Common myeloid progenitor, CD34-positive (primary cell): ENCODE results near the gene IFI27L2.

Source experiments
- CTCF ChIA-PET: fragments of 350-600 bp; sonication (Branson Sonifier 250); formaldehyde crosslinking; loops from one replicate; lab custom pipeline; 2021; ENCODE audit warnings: antibody characterized with exemption; lab: Charles Lee
- POLR2A ChIA-PET: fragments of 350-600 bp; sonication (Branson Sonifier 250); formaldehyde crosslinking; loops from one replicate; lab custom pipeline; 2021; ENCODE audit warnings: antibody characterized with exemption; lab: Charles Lee
- DNase-seq, 3 donors: peaks; one replicate each; pipeline versions ENCODE4 v3.0.0 to v3.0.0-alpha.2; 2013
- H3K27ac ChIP-seq, 2 experiments: 1 replicate in 1 of 2; 2 replicates in 1 of 2; pipeline ENCODE4 v1.7.0; 2013; ENCODE audit warnings: inconsistent platforms in 2 of 2, low read length in 2 of 2, mild to moderate bottlenecking in 2 of 2, low read depth in 1 of 2, moderate library complexity in 1 of 2; ENCODE audit not compliant: severe bottlenecking in 2 of 2, insufficient read depth in 1 of 2, poor library complexity in 1 of 2
- H3K27me3 ChIP-seq, 5 experiments: replicated peaks in 2 of 5; 1 replicate in 3 of 5; 2 replicates in 2 of 5; pipeline versions ENCODE4 v1.6.1 to v1.7.0; 2013; ENCODE audit warnings: low read length in 4 of 5, mild to moderate bottlenecking in 2 of 5, moderate library complexity in 2 of 5, inconsistent platforms in 1 of 5; ENCODE audit not compliant: insufficient read depth in 5 of 5, control insufficient read depth in 4 of 5
- H3K36me3 ChIP-seq, 4 experiments: 1 replicate in 2 of 4; 2 replicates in 2 of 4; pipeline versions ENCODE4 v1.6.1 to v1.7.0; 2013; ENCODE audit warnings: low read length in 3 of 4, control low read depth in 1 of 4, mild to moderate bottlenecking in 1 of 4; ENCODE audit not compliant: control insufficient read depth in 4 of 4, insufficient read depth in 4 of 4
- H3K4me1 ChIP-seq, 4 experiments: 1 replicate in 3 of 4; 2 replicates in 1 of 4; pipeline versions ENCODE4 v1.6.1 to v1.7.1; 2013; ENCODE audit warnings: low read length in 3 of 4, mild to moderate bottlenecking in 3 of 4, control low read depth in 1 of 4, inconsistent platforms in 1 of 4, moderate library complexity in 1 of 4; ENCODE audit not compliant: control insufficient read depth in 4 of 4, insufficient read depth in 4 of 4; ENCODE audit errors: control extremely low read depth in 1 of 4
- H3K4me3 ChIP-seq, 7 experiments: 1 replicate in 4 of 7; 2 replicates in 3 of 7; pipeline versions ENCODE4 v1.5.1 to v1.7.0; 2013; ENCODE audit warnings: mild to moderate bottlenecking in 7 of 7, low read length in 6 of 7, moderate library complexity in 6 of 7, inconsistent platforms in 2 of 7, low read depth in 2 of 7, control low read depth in 1 of 7; ENCODE audit not compliant: insufficient read depth in 4 of 7, control insufficient read depth in 1 of 7; ENCODE audit errors: extremely low read depth in 1 of 7
- H3K9me3 ChIP-seq, 5 experiments: 1 replicate in 4 of 5; 2 replicates in 1 of 5; pipeline versions ENCODE4 v1.6.1 to v1.7.1; 2013; ENCODE audit warnings: low read length in 4 of 5, mild to moderate bottlenecking in 2 of 5, inconsistent platforms in 1 of 5, low read depth in 1 of 5, moderate library complexity in 1 of 5; ENCODE audit not compliant: control insufficient read depth in 4 of 5, insufficient read depth in 2 of 5; ENCODE audit errors: control extremely low read depth in 1 of 5
- WGBS: methylation state at CpG from one replicate; pipeline ENCODE4 v1.1.5; 2013; ENCODE audit not compliant: insufficient coverage; 5-methylcytosine and 5-hydroxymethylcytosine counted together

Gene IFI27L2

DNA sequence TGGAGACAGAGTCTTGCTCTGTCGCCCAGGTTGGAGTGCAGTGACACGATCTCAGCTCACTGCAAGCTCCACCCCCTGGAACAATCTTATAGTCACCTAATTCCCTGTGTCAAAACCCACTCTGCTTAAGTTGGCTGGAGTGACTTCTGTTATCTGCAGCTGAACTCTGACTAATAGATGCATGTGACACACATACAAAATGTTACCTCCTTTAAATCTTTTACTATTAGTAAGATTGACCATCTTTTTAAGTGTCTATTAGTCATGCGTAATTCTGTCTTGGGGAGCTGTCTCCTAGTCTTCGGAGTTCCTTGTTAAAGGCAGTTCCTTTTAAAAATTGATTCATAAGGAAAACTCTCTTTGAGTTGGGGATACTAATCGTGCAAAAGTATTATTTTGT is 40.9 kb downstream of the IFI27L2 start:
- CTCF ChIA-PET: interaction anchor here (1.2 kb wide), 1 partner anchor 48 kb away, joined by 3 read pairs; no protein-coding TSS in a partner anchor

DNA sequence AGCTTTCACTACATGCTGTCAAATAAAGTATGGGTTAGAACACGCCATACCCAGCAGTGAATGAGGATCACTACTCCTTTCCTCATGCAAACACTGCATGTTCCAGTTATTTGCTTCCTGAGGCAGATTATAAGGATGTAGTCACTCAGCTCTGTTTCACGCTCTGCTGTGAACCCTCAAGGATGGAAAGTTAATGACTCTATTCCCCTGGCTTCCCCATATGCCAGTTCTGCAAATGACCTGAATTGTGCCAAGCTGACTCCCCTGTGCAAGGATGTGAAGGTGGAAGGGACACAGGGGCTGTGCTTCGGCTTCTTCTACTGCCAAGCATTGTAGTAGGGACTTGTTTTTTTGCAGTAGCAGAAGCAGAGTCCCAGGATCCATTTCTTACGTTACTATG is 41.5 kb downstream of the IFI27L2 start:
- no peaks in the 10 kb centered on the region for H3K36me3 ChIP-seq
- no peaks in the 10 kb centered on the region for H3K27me3 ChIP-seq
- peaks cover 0 to 2% (median 0%) of the 10 kb centered on the region in 5 experiments for H3K9me3 ChIP-seq
- POLR2A ChIA-PET: no interaction called here
- H3K4me3 ChIP-seq: no peak overlapping the region
- CTCF ChIA-PET: interaction anchor here (1.2 kb wide), 1 partner anchor 49 kb away, joined by 3 read pairs; no protein-coding TSS in a partner anchor
- H3K4me1 ChIP-seq: no peaks in the 10 kb centered on the region
- WGBS: 96% methylated on average over 4 of the region's 4 CpGs
- DNase-seq: no peak
- H3K27ac ChIP-seq: no peak overlapping the region

More for the DNA sequence above, 40.9 kb downstream of the IFI27L2 start:
- peaks cover 0 to 2% (median 0%) of the 10 kb centered on the region in 5 experiments for H3K9me3 ChIP-seq
- no peak for DNase-seq
- H3K36me3 ChIP-seq: no peaks in the 10 kb centered on the region
- H3K4me3 ChIP-seq: no peak overlapping the region
- H3K27ac ChIP-seq: no peak overlapping the region
- WGBS: 90% methylated on average over 4 of the region's 5 CpGs
- H3K4me1 ChIP-seq: no peaks in the 10 kb centered on the region
- no peaks in the 10 kb centered on the region for H3K27me3 ChIP-seq
- POLR2A ChIA-PET: no interaction called here

DNA sequence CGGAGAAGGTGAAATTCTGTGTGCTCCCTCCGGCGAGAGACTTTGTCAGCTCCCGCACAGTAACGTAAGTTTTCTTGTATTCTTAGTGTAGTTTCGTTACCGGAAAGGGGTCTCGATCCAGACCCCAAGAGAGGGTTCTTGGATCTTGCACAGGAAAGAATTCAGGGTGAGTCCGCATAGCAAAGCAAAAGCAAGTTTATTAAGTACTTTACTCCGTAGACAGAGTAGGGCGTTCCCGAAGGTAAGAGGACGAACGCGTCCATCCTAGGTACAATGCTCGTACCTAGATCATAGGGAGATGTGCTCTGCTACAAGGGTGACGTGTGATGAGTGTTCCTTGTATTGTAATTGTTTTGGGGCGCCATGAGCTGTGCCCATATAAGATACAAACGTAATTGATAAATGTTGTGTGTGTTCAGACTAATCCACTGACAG is 48.0 kb downstream of the IFI27L2 start:
- CTCF ChIA-PET: interaction anchor here (0.7 to 1.8 kb wide), 4 partner anchors 14 to 99 kb away, joined by 3 to 5 read pairs (median 3); no protein-coding TSS in a partner anchor
- H3K4me3 ChIP-seq: peak overlapping the region; percentile 88 to 95 (median 91)
- WGBS: 1% methylated on average over 16 of the region's 19 CpGs

DNA sequence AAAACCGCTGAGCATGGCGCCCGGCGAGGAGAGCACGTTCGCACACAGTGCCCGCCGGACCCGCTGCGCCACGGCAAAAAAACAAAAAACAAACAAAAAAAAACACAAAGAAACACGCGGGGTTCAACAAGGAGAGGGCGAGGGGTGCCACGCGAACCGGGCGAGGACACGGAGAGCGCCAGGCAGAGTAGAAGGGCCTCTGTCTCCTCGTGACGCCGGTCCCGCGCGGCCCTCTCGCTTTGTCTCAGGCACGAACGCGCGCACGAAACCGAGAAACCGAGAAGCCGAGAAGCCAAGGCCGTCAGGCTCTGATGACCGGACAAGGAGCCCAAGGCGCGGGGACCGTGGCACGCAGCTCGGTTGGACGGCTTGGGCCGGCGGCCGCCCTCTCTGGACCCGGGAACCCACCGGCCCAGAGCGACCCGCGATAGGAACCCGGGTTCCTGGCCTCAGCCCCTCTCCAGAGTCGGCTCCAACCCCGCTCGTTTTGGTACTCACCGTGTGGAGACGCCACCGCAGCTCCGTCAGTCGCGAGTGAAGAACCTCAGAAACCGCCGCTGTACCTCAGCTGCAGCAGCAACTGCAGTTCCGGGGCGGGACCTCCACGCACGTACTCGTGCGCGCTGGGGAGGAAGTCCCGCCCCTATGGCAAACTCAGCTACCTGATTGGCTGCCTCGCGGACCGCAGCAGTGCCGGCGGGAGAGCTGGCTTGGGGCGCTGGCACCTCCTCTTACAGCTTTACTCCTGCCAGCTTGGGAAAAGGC is 48.6 kb downstream of the IFI27L2 start, which contains the start of the genes DDX24 and IFI27L1:
Gene DDX24, minus strand, starts transcription at position 582 of the 765 bp plus-strand sequence. CDS start 1,460 bp downstream, outside the sequence.
Gene IFI27L1, plus strand, starts transcription at position 690 of the 765 bp plus-strand sequence. CDS start 15,628 bp downstream, outside the sequence.
- Histone ChIP-seq H3K36me3 (peaks cover 0 to 29% (median 13%) of the 10 kb centered on the region in 4 experiments), H3K4me1 (peaks cover 12 to 39% (median 26%) of the 10 kb centered on the region in 4 experiments), H3K4me3 (peak within 1 kb of the TSS; percentile 88 to 95 (median 91)), H3K27ac (peak within 1 kb of the TSS; percentile 77 to 92), H3K27me3 (no peaks in the 10 kb centered on the region), H3K9me3 (peaks cover 0 to 8% (median 2%) of the 10 kb centered on the region in 5 experiments)
- POLR2A ChIA-PET: no interaction called here
- CTCF ChIA-PET: interaction anchor here (0.7 to 1.8 kb wide), 3 partner anchors 15 to 56 kb away, joined by 3 to 5 read pairs (median 3); no protein-coding TSS in a partner anchor
- DNase-seq: peak; percentile 95 to 98 (median 98)
- under 1% methylated on average over 64 of the region's 77 CpGs for WGBS

More for the DNA sequence above, 48.0 kb downstream of the IFI27L2 start:
- DNase-seq: no peak
- peak overlapping the region in 1 of 2 experiments; percentile 92 for H3K27ac ChIP-seq
- peaks cover 0 to 26% (median 10%) of the 10 kb centered on the region in 4 experiments for H3K36me3 ChIP-seq
- POLR2A ChIA-PET: no interaction called here
- H3K4me1 ChIP-seq: peaks cover 12 to 39% (median 26%) of the 10 kb centered on the region in 4 experiments
- H3K9me3 ChIP-seq: peaks cover 0 to 6% (median 0%) of the 10 kb centered on the region in 5 experiments
- no peaks in the 10 kb centered on the region for H3K27me3 ChIP-seq

DNA sequence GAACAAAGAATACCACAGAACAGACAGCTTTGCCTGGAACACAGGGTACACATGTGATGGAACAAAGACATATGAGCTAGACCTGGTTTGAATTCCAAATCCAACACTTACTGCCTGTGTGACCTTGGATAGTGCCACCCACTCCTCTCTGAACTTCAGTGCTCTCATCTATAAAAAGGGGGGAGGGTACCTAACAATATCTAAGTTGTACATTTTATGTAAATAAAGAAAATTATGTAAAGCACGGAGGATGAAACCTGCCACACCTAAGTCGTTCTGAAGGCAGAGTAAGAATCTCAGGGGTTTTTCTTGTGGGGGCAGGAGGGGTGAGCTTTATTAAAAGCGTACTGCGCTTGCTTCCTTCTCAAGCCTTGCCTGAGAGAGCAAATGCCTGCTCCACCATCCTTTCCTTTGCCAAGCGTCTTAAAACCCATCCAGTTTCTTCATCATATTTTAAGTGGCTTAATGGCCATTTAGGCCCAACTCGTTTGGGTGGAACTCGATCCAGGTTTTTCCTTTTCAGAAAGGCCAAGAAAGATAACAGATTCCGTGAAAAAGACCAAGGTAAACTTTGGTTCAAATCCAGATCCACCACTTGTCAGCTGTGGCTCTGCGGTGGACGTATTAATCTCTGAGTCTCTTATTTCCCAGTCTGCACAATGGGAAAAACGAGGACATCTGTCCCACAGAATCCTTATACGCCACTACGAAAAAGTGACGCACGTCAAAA is 49.3 kb downstream of the IFI27L2 start:
- peaks cover 12 to 39% (median 26%) of the 10 kb centered on the region in 4 experiments for H3K4me1 ChIP-seq
- H3K27ac ChIP-seq: peak overlapping the region; percentile 77 to 92
- DNase-seq: peak; percentile 19 to 25 (median 22)
- POLR2A ChIA-PET: interaction anchor here (0.6 to 1.4 kb wide), 2 partner anchors 28 to 88 kb away, joined by 3 to 4 read pairs; no protein-coding TSS in a partner anchor
- CTCF ChIA-PET: interaction anchor here (1.5 to 1.8 kb wide), 3 partner anchors 32 to 51 kb away, joined by 3 to 10 read pairs (median 4); no protein-coding TSS in a partner anchor
- H3K4me3 ChIP-seq: peak overlapping the region; percentile 88 to 95 (median 91)
- WGBS: 10% methylated on average over 14 of the region's 15 CpGs
- H3K9me3 ChIP-seq: peaks cover 0 to 13% (median 5%) of the 10 kb centered on the region in 5 experiments
- peaks cover 0 to 29% (median 15%) of the 10 kb centered on the region in 4 experiments for H3K36me3 ChIP-seq
- H3K27me3 ChIP-seq: no peaks in the 10 kb centered on the region

DNA sequence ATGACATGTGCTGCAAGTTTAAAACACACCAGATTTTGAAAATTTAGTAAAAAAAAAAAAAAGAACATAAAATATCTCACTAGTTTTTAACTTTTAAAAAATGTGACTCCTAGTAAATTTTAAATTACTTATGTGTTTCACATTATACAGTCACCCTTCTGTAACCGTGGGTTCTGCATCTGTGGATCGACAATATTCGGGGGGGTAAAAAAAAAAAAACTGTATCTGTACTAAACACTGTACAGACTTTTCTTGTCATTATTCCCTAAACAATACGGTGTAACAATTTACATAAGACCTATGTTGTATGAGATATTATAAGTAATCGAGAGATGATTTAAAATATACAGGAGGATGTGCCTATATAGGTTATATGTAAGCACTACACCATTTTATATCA is 51.6 kb downstream of the IFI27L2 start:
- Histone ChIP-seq H3K27me3 (no peaks in the 10 kb centered on the region), H3K4me3 (peak overlapping the region in 2 of 7 experiments; percentile 1 to 34), H3K4me1 (peaks cover 12 to 39% (median 26%) of the 10 kb centered on the region in 4 experiments), H3K27ac (no peak overlapping the region), H3K9me3 (peaks cover 0 to 19% (median 9%) of the 10 kb centered on the region in 5 experiments), H3K36me3 (peaks cover 0 to 38% (median 18%) of the 10 kb centered on the region in 4 experiments)
- POLR2A ChIA-PET: no interaction called here
- WGBS: no CpG with 5 or more reads among the region's 5 CpGs
- CTCF ChIA-PET: interaction anchor here (1.4 kb wide), 1 partner anchor 12 kb away, joined by 3 read pairs; no protein-coding TSS in a partner anchor
- no peak for DNase-seq
